Esophagus squamous epithelium (tissue), 4 donors: ENCODE data around the gene ADGRG1.

Source experiments
- CTCF ChIP-seq, 6 experiments: fragments of 450-650 bp in 4 of 6; fragments of 200-600 bp in 2 of 6; sonication (generic) in 2 of 6; IDR thresholded peaks; one replicate each; pipeline ENCODE4 v1.5.1; 2016 to 2019; ENCODE audit warnings: antibody characterized with exemption in 6 of 6, mild to moderate bottlenecking in 4 of 6, moderate library complexity in 4 of 6
- POLR2A ChIP-seq, 4 donors: fragments of 450-650 bp; IDR thresholded peaks; one replicate each; pipeline ENCODE4 v1.6.1; 2017; ENCODE audit warnings: antibody characterized with exemption in 4 of 4, mild to moderate bottlenecking in 4 of 4, moderate library complexity in 3 of 4

- TF ChIP-seq CTCF (IDR thresholded peaks at IDR 0.05): no peak
- TF ChIP-seq POLR2A (IDR thresholded peaks at IDR 0.05): no peak
Observed at GRCh38 chr16:57623251-57624043, 5.0 kb upstream of the ADGRG1 start.
